GM18507 (cell line): Measurements from ENCODE around the gene SLTM.
"Not testable (repeated sequence)": the region's sequence is repeated elsewhere in the genome, so short reads cannot be mapped to it uniquely, and the experiment has no call there.

Source experiments
- DNase-seq: peaks from one replicate; pipeline ENCODE4 v3.0.0; 2011; ENCODE audit warnings: low read depth; ENCODE audit not compliant: insufficient read length; ENCODE audit errors: extremely low spot score
- FAIRE-seq: peaks from 2 replicates; lab custom pipeline; 2011; peaks lifted over from hg19 to GRCh38; lab: Jason Lieb, UNC

The SLTM gene

GRCh38 chr15:58931987-58932588 is 1.4 kb downstream of the SLTM start:
- DNase-seq: peak; percentile 5
- FAIRE-seq: peak; percentile 76

- DNase-seq (no peak), FAIRE-seq (no peak)
Measured at GRCh38 chr15:58929891-58930416, 3.5 kb downstream of the SLTM start.

- no peak for FAIRE-seq
Measured at GRCh38 chr15:58926823-58927222, 6.7 kb downstream of the SLTM start.

DNA sequence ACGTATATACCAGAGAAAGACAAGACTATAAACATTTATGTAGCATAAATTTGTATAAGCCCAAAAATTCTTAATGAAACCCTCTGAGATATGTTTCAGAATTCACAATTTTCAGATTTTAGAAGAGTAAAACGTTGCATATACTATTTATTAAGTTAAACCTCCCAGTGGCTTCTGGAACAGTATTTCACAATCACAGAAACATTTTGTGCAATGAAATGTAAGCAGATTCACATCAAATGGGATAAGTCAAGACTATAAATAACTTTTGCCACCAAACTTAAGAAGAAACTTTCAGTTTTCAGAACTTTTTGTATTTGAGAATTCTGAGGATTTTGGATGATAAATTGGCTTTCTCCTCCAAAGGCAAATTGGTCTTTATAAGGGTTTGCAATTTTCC is 9.2 kb downstream of the SLTM start:
- FAIRE-seq (no peak), DNase-seq (no peak)

More at GRCh38 chr15:58926823-58927222, 6.7 kb downstream of the SLTM start:
- no peak for DNase-seq

DNA sequence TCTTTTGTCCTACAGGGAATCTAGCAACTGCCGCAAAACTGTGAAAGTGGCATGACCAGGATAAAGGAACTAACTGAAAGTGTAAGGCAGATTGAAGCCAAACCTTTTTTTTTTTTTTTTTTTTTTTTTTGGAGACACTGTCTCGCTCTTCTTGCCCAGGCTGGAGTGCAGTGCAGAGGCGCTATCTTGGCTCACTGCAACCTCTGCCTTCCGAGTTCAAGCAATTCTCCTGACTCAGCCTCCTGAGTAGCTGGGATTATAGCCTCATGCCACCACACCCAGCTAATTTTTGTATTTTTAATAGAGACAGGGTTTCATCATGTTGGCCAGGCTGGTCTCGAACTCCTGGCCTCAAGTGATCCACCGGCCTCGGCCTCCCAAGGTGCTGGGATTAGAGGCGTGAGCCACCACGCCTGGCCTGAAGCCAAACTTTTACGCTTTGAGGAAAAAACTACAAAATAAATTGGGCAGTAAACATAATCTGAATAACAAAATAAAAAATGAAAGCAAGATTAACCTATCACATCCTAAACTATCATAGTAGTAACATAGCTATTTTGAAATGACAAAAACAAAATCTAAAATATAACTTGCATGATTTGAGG is 9.7 kb downstream of the SLTM start:
- DNase-seq (no peak), FAIRE-seq (no peak)

DNA sequence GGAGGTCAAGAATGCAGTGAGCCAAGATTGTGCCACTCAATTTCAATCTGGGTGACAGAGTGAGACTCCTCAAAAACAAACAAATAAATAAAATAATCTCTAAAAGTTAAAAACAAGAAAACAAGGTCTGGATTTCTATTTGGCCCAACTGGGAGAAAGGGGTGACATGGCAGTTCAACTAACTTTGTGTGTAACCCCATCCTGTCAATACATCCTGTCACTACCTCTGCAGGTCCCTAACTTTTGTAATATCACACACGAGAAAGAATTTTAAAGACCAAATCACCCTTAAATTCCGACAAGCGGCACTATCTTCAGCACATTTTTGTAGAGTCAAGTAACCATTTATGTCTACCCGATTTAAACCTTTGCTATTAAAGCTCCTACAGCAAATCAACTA is 10.2 kb downstream of the SLTM start:
- FAIRE-seq: no peak
- DNase-seq: no peak

GRCh38 chr15:58921267-58921790 is 12.2 kb downstream of the SLTM start:
- DNase-seq (no peak), FAIRE-seq (no peak)

DNA sequence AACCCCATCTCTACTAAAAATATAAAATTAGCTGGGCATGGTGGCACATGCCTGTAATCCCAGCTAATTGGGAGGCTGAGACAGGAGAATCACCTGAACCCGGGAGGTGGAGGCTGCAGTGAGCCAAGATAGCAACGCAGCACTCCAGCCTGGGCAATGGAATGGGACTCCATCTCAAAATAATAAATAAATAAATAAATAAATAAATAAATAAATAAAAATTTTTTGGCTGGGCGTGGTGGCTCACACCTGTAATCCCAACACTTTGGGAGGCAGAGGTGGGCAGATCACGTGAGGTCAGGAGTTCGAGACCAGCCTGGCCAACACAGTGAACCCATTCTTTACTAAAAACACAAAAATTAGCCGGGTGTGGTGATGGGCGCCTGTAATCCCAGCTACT is 13.0 kb downstream of the SLTM start:
- DNase-seq, FAIRE-seq: not testable (repeated sequence)

- DNase-seq (no peak), FAIRE-seq (no peak)
Measured at GRCh38 chr15:58919232-58919631, 14.2 kb downstream of the SLTM start.

DNA sequence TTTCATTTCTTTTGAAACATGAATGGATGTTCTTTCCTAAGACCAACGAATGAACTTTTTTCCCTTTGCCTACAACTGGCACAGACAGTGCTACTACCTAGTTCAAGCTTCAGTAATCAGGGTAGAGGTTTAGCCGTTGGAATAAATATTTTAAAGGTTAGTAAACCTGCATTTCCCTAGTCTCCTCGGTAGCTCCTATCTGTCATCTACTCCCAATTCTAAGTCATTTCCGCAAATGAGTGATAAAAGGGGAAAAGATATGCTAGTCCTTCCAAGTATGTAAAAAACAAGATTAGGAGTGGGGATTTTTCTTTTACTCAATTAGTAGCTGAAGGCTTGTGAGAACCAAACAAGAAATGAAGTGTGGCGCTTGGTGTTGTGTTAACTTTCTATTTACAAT is 15.2 kb downstream of the SLTM start:
- FAIRE-seq (no peak), DNase-seq (no peak)

DNA sequence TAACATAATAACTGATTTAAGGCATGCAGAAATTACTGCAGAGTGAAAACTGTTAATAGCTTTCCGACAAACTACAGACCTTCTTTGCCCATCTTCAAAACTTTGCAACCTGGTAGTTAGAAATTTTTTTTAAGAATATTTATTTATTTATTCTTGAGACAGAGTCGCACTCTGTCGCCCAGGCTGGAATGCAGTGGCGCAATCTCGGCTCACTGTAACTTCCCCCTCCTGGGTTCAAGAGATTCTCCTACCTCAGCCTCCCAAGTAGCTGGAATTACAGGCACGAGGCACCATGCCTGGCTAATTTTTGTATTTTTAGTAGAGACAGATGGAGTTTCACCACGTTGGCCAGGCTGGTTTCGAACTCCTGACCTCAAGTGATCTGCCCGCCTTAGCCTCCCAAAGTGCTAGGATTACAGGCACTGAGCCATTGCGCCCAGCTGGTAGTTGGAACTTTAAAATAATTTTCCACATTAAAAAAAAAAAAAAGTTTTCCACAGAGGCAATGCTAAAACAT is 15.8 kb downstream of the SLTM start:
- not testable (repeated sequence) for FAIRE-seq, DNase-seq

GRCh38 chr15:58916962-58917361 is 16.5 kb downstream of the SLTM start:
- DNase-seq (no peak), FAIRE-seq (no peak)

GRCh38 chr15:58910456-58910855 is 23.0 kb downstream of the SLTM start:
- FAIRE-seq (no peak), DNase-seq (no peak)

- DNase-seq (no peak), FAIRE-seq (no peak)
Measured at GRCh38 chr15:58909616-58910015, 23.9 kb downstream of the SLTM start.

DNA sequence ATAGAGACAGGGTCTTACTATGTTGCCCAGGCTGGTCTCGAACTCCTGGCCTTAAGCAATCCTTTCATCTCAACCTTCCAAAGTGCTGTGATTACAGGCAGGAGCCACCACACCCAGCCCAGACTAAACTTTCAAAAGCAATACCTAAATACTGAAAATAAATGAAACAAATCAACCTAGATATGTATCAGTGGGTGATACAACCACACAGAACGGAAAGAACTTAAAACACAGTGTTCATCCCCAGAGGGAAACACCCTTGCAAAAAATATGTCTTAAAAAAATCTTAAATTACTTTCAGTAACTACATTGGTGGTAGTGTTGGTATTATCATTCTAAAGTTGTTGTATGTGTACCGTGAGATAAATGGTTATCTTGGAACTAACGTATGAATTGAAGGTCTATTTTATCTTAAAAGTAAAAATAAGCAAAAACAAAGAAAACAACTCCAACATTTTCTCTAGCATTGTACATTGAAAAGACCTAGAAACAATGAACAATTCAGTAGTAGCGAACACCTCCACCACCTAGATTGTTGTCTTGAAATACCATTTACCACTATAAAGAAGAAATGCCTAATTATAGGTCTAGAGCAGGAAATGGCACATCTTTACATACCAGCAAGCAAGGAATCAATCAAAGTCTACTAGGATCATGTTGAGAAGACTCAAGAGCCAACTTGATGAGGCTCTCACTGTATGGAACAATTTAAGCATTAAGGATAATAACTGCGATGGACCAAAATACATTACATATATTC is 24.7 kb downstream of the SLTM start:
- FAIRE-seq (no peak), DNase-seq (no peak)

GRCh38 chr15:58900631-58901030 is 32.8 kb downstream of the SLTM start:
- DNase-seq (no peak), FAIRE-seq (peak; percentile 31)

DNA sequence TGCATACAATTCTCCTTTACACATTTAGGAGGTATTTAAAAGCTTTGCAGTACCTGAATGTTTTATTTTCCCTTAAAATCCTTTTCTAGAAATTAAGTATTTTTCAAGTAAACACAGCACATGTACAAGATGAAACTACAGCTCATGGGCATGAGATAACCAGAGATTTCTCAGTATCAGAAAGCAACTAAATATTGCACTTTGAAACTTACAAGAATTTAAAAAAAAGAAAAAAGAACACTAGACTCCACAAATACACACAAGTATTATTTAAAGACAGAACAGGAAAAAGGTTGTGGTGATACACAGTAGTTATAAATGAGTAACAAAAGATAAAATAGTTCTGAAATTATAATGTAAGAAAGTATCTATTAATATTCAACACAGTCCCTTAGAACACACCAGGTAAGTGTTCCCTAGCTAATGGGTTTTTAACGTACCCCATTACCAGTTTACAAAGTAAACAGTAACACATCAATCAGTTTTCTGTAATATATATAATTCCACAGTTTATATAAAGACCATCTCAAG is 35.3 kb downstream of the SLTM start:
- DNase-seq (no peak), FAIRE-seq (no peak)

DNA sequence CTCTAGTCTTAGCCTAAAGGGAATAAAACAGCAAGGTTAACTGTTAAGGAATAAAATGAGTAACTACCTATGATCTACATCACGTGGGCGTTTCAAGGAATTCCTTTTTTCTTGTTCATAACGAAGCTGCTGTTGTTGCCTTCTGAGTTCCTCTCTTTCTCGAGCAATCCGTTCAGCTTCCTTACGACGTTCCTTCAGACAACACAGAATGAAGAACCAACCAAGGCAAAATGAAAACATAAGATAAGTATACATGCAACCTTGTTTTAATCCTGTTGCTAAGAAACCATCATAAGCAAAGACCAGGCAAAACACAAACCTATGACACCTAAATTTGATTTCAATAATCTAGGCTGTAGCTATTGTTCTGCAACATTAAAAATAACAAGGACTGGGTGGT is 44.1 kb downstream of the SLTM start:
- no peak for FAIRE-seq
- DNase-seq: no peak

DNA sequence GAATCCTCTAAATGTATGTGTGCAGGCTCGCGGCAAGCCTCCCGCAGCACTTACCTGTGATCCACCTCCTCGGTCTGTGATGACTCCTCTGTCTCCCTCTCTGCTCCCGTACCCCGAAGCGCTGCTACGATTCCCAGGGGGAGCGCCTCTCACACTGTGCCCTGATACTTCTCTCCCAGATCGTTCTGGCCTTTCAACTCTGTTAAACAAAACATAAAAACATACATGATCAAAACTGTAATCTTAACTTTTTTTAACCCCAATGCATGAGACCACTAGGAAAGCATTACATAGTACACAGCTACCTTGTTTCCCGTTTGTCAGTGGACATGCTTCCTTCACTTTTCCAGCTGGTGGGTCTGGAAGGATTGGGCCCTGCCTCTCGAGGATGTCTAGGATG is 46.6 kb downstream of the SLTM start:
- FAIRE-seq: no peak
- no peak for DNase-seq

- not testable (repeated sequence) for DNase-seq, FAIRE-seq
Measured at GRCh38 chr15:58883926-58884325, 49.6 kb downstream of the SLTM start.
